GM19455 (cell line): ENCODE results near the gene SPEM2.
A peak's percentile ranks its signal among the peaks of the same experiment; 100 is the strongest.

ENCODE experiments used
- ATAC-seq: cut with Tn5 transposase; IDR thresholded peaks from one replicate; pipeline ENCODE4 v1.9.1; 2021; ENCODE audit not compliant: unreplicated experiment

The SPEM2 gene

GRCh38 chr17:7403977-7404736, 21.3 kb upstream of the SPEM2 start, which contains the start of gene TMEM256:
TSS of gene TMEM256 (minus strand) at chr17:7404097. CDS start at chr17:7404084, 13 bp downstream.
- peak; percentile 93 for ATAC-seq

DNA sequence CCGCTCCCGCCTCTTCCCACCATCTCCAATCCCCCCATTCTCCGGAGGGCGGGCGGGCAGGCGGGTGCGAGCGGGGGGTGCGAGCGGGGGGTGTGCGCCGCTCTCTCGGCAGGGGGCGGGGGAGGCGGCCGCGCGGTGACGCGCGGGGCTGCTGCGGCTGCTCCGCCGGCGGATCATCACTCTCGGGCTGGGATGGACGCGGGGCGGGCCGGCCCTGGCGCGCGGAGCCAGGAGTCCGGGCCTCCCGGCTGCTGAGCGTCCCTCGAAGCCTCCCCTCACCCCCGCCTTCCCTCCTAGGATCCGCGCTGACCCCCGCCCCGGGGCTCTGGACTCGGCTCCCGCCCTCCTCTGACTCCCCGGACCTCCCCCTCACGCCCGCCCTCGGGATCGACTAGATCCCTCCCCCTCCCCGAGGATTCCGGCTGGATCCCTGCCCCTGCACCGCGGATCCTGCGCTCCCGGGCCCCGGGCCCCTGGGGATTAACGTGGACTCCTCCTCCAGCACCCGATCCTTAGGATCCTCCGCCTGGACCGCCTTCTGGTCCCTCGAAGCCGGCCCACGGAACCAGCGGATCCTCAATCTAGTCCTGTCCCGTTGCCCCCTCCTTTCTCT, 20.6 kb upstream of the SPEM2 start:
- ATAC-seq: no peak

GRCh38 chr17:7405350-7406234, 19.8 kb upstream of the SPEM2 start:
- ATAC-seq: no peak

- no peak for ATAC-seq
Observed at GRCh38 chr17:7406235-7406825, 19.1 kb upstream of the SPEM2 start.

DNA sequence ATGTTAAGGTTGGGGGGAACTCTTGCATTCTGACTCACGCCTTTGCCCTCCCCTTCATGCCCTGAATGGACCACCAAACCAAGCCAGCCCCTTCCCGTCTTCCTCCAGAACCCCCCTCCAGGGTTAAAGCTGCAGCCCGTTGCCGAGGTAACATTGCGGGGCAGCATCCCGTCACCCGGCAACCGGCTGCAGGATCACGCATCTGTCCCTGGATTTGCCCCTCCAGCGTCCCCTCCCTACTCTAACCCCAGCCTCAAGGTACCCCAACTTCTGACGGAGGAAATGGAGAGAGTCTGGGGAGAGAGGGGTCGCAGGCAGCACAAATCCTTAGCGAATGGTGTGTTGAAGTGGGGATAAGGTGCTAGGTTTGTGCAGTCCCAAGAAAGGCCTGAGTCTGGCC, 18.3 kb upstream of the SPEM2 start:
- ATAC-seq: no peak

- ATAC-seq: no peak
Observed at GRCh38 chr17:7407485-7408251, 17.7 kb upstream of the SPEM2 start, which contains the start of gene NLGN2. TSS of gene NLGN2 (plus strand) at chr17:7407845. CDS start at chr17:7408256, 411 bp downstream.

GRCh38 chr17:7408252-7408727, 17.1 kb upstream of the SPEM2 start:
- no peak for ATAC-seq

DNA sequence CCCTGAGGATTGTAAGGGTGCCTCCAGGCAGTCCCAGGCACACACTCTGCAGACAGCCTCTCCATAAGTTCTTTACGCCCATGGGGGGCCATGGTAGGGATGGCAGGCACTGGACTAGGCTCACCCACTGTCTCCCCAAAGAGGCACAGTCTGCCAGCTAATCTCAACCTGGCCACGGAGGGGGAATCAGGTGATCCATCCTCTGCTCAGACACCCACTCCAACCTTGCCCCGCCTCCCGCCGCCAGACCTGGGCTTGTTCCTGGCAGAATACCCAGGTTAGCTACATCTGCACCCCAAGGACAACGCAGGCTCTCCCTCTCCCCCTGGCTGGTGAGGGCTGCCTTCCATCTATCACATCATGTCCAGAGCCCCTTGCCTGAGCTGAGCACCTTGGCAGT, 16.6 kb upstream of the SPEM2 start:
- no peak for ATAC-seq

DNA sequence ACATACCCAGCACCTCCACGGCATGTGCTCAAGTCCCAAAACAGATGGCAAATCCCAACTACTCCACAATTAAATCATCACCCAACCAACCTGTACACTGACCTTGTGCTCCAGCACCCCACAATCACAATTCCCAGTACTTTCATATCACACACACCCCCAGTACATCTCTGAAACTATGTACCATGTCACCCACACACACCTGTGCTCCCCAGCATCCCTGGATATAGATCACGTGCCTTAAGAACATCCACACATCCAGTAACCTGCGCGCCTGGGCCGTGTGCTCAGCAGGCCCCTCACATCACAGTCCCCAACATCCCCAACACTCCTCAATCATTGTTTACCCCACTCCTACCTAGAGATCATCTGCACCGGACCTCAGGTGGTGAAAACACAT, 15.7 kb upstream of the SPEM2 start:
- no peak for ATAC-seq

- no peak for ATAC-seq
Observed at GRCh38 chr17:7410634-7411426, 14.6 kb upstream of the SPEM2 start.

- no peak for ATAC-seq
Observed at GRCh38 chr17:7411427-7411750, 14.0 kb upstream of the SPEM2 start.

GRCh38 chr17:7413346-7413985, 11.9 kb upstream of the SPEM2 start:
- ATAC-seq: no peak

DNA sequence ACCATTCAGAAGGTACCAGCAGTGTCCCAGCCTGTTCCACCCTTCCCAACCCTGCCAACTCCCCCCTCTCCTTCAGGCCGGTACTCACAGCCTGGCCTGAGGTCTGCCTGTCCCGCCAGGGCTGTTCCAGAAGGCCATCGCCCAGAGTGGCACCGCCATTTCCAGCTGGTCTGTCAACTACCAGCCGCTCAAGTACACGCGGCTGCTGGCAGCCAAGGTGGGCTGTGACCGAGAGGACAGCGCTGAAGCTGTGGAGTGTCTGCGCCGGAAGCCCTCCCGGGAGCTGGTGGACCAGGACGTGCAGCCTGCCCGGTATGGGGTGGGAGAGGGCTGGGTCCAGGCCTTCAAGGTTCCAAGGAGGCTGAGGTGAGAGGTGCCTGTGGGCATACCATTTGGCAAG, 10.6 kb upstream of the SPEM2 start:
- ATAC-seq: no peak

DNA sequence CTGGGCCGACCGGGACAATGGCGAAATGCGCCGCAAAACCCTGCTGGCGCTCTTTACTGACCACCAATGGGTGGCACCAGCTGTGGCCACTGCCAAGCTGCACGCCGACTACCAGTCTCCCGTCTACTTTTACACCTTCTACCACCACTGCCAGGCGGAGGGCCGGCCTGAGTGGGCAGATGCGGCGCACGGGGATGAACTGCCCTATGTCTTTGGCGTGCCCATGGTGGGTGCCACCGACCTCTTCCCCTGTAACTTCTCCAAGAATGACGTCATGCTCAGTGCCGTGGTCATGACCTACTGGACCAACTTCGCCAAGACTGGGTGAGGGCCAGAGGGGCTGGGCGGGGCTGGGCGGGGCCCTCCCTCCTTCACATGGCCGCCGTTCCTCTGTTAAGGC, 9.6 kb upstream of the SPEM2 start:
- ATAC-seq: no peak

GRCh38 chr17:7416323-7416722, 9.1 kb upstream of the SPEM2 start:
- no peak for ATAC-seq

GRCh38 chr17:7417056-7417655, 8.3 kb upstream of the SPEM2 start:
- no peak for ATAC-seq

DNA sequence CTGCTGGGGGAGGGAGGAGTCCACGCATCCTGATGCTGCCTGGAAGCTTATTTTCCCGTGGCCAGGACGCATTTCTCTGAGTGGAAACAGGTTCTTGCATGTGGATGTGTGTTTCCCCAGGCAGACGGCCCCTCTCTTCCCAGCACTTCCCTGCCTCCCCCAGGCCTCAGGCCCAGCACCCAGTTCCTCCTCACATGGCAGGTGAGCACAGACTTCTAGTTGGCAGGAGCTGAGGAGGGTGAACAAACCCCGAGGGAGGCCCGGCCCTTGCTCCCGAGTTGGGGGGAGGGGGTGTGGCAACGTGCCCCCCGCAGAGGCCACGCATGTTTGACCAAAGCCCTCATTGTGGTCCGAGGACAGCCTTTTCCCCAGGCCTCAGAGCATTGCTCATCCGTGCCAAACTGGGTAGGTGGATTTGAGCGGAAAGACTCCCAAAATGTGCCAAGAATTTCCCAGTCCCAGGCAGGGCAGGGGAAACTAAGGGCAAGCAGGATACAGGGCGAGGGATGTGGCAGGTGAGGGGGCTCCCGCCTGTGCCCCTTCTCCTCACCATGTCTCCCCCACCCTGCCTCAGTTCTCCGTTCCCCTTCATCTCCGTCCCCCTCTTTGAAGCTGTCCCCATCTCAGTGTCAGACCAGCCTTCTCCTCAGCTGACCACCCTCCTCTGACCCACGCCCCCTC, 6.8 kb upstream of the SPEM2 start:
- ATAC-seq: no peak
